Stimulated activated CD4-positive, alpha-beta T cell treated with anti-CD3 and anti-CD28 coated beads, Interleukin-1b, Interleukin-23, amount 100 ng/mL, for 4 hours (primary cell): Measurements from ENCODE around the gene PRXL2C.

ENCODE experiments used
- DNase-seq, 2 donors: peaks; one replicate each; pipeline ENCODE4 v3.0.0-alpha.2; 2020; ENCODE audit warnings: low read depth in 2 of 2

Gene PRXL2C

DNA sequence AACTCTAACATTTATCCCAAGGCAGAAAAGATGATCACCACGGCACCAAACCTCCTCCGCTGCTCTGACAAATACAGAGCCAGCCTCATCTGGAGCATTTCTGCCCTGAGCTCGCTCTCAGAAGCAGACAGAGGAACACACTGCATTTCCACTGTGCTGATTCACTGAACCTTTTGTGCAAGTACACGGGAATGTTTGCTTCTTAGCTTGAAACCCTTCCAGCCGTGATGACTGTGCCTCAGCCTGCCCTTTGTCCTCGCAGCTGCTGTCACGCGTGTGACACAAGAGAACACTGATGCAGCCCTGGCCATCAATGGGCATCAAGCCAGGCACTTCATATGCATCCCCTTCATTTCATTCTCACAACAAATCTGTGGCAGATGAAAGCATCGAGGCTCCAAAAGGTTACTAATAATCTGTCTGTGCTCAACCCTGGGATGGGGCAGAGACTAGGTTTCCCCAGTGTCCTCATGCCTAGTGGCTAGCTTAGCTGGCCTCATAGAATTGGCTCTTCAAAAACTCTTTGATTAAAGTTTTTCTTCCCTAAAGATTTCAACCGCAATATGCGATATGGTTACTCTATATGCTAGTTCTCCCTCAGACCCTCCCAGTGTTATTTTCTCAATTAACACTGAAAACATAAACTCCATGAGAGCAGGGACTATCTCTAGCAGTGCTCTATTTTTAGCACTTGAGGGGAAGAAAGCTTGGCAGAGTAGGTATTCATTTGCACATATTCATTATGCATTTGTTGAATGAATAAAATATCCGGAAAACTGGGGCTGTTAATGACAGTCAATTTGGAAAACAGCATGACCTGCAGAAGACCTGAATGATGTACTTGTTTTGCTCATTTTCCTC, 42.8 kb downstream of the PRXL2C start:
- no peak for DNase-seq

DNA sequence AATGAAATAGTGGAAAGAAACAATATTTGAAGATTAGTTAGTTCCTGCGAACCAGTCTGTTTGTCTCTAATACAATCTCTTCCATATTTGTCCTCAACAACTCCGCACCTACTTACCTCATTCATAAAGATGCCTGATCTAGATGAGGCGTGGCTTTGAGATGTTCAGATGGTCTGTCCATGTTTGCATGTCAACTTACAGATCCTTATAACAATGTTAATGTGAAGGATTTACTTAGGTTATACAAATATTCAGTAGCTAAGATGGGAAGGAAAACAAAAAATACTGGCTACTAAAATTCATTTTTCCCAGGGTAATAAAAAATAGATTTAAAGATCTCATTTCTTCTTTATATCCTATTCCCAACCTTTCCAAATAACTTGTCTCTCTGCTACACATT, 43.8 kb downstream of the PRXL2C start:
- DNase-seq: no peak

- DNase-seq: no peak
These were observed 45.4 kb downstream of the PRXL2C start for GRCh38 chr9:96609732-96610131.

GRCh38 chr9:96607971-96608370, 47.1 kb downstream of the PRXL2C start:
- DNase-seq: no peak

- no peak for DNase-seq
These were observed 49.8 kb downstream of the PRXL2C start for GRCh38 chr9:96605328-96605727.

DNA sequence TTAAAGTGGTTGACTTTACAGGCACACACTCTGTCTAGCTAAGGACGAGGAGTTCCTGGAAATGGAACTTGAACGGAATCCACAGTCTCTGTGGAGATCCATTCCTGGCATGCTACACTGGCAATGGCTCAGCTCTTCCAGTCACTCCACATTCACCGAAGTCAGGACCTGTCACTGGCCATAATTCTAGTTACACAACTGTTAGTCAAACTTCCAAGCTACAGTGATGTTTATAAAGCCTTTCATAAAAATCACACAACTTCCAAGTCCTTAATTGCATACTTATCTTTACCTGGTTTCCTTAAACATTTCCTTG, 51.2 kb downstream of the PRXL2C start:
- DNase-seq: no peak

GRCh38 chr9:96603305-96604003, 51.7 kb downstream of the PRXL2C start:
- no peak for DNase-seq

DNA sequence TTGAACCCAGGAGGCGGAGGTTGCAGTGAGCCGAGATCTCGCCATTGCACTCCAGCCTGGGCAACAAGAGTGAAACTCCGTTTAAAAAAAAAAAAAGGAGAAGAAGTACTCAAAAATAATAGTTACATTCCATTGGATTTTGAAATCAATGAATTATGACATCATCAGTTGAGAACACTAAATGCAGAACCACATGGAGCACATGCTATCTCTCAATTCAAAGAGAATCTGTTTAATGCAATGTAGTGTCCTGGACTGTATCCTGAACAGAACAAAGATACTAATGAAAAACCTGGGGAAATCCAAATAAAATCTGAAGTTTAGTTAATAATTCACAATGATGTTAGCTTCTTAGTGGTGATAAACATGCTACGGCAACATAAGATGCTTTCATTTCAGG, 55.8 kb downstream of the PRXL2C start:
- no peak for DNase-seq

GRCh38 chr9:96596601-96597111, 58.5 kb downstream of the PRXL2C start:
- DNase-seq: no peak
